Liver (tissue), 9 donors: Measurements from ENCODE around the gene CFAP53. TPM values are rescaled to one million over a fixed set of nuclear protein-coding genes. Genes with fewer than 3 reads are reported as not detected.

Source experiments
- DNase-seq: peaks from one replicate; pipeline ENCODE4 v3.0.0-alpha.2; 2017; ENCODE audit warnings: low spot score
- H3K27ac ChIP-seq, 2 donors: one replicate each; pipeline ENCODE4 v1.7.0; 2013; ENCODE audit warnings: inconsistent platforms in 2 of 2, low read length in 2 of 2, control low read depth in 1 of 2, low read depth in 1 of 2, mild to moderate bottlenecking in 1 of 2
- H3K27me3 ChIP-seq, 4 donors: one replicate each; pipeline versions ENCODE4 v1.6.1 to v1.7.0; 2013; ENCODE audit warnings: low read length in 3 of 4, inconsistent platforms in 1 of 4, mild to moderate bottlenecking in 1 of 4, moderate library complexity in 1 of 4; ENCODE audit not compliant: control insufficient read depth in 4 of 4, insufficient read depth in 4 of 4
- H3K36me3 ChIP-seq, 4 donors: one replicate each; pipeline versions ENCODE4 v1.6.1 to v1.7.0; 2013; ENCODE audit warnings: low read length in 3 of 4, mild to moderate bottlenecking in 3 of 4, low read depth in 1 of 4, moderate library complexity in 1 of 4; ENCODE audit not compliant: control insufficient read depth in 4 of 4, insufficient read depth in 3 of 4
- H3K4me1 ChIP-seq, 4 donors: one replicate each; pipeline versions ENCODE4 v1.6.1 to v1.7.0; 2013; ENCODE audit warnings: low read length in 3 of 4, mild to moderate bottlenecking in 3 of 4, moderate library complexity in 1 of 4; ENCODE audit not compliant: control insufficient read depth in 4 of 4, insufficient read depth in 4 of 4
- H3K4me3 ChIP-seq, 3 donors: one replicate each; pipeline versions ENCODE4 v1.6.1 to v1.7.0; 2013; ENCODE audit warnings: low read length in 3 of 3, control low read depth in 1 of 3, low read depth in 1 of 3, mild to moderate bottlenecking in 1 of 3
- H3K9ac ChIP-seq, 2 donors: one replicate each; pipeline ENCODE4 v1.7.0; 2013; ENCODE audit warnings: low read length in 2 of 2, mild to moderate bottlenecking in 2 of 2, moderate library complexity in 2 of 2, control low read depth in 1 of 2, low read depth in 1 of 2
- H3K9me3 ChIP-seq, 4 donors: one replicate each; pipeline versions ENCODE4 v1.6.1 to v1.7.0; 2013; ENCODE audit warnings: low read length in 3 of 4; ENCODE audit not compliant: control insufficient read depth in 4 of 4
- EGR1 ChIP-seq, 2 donors: IDR thresholded peaks; 2 replicates each; pipeline ENCODE4 v1.6.1; 2016 to 2018; ENCODE audit warnings: antibody characterized with exemption in 2 of 2, low read depth in 2 of 2
- FOXA1 ChIP-seq: IDR thresholded peaks from 2 replicates; pipeline ENCODE4 v1.6.1; 2016; ENCODE audit warnings: antibody characterized with exemption
- FOXA2 ChIP-seq: IDR thresholded peaks from 2 replicates; pipeline ENCODE4 v1.6.1; 2016; ENCODE audit warnings: antibody characterized with exemption
- GABPA ChIP-seq, 2 donors: IDR thresholded peaks in 1 of 2; conservative IDR thresholded peaks in 1 of 2; 2 replicates each; pipeline ENCODE4 v1.6.1; 2016; ENCODE audit warnings: antibody characterized with exemption in 2 of 2, mild to moderate bottlenecking in 1 of 2, moderate library complexity in 1 of 2
- HNF4A ChIP-seq, 2 donors: conservative IDR thresholded peaks; 2 replicates each; pipeline ENCODE4 v1.6.1; 2016; ENCODE audit warnings: antibody characterized with exemption in 2 of 2, mild to moderate bottlenecking in 2 of 2
- HNF4G ChIP-seq: IDR thresholded peaks from 2 replicates; pipeline ENCODE4 v1.6.1; 2016; ENCODE audit warnings: antibody characterized with exemption
- JUND ChIP-seq, 2 donors: IDR thresholded peaks; 2 replicates each; pipeline ENCODE4 v1.6.1; 2016; ENCODE audit warnings: antibody characterized with exemption in 2 of 2
- NR2F2 ChIP-seq: IDR thresholded peaks from 2 replicates; pipeline ENCODE4 v1.6.1; 2016; ENCODE audit warnings: antibody characterized with exemption
- RAD21 ChIP-seq, 2 donors: IDR thresholded peaks; 2 replicates each; pipeline ENCODE4 v1.6.1; 2016; ENCODE audit warnings: antibody characterized with exemption in 2 of 2, mild to moderate bottlenecking in 2 of 2
- RXRA ChIP-seq, 2 donors: IDR thresholded peaks; 2 replicates each; pipeline ENCODE4 v1.6.1; 2017 to 2018; ENCODE audit warnings: antibody characterized with exemption in 2 of 2, mild to moderate bottlenecking in 1 of 2
- SP1 ChIP-seq: IDR thresholded peaks from 2 replicates; pipeline ENCODE4 v1.6.1; 2018; ENCODE audit warnings: antibody characterized with exemption, mild to moderate bottlenecking
- YY1 ChIP-seq: IDR thresholded peaks from 2 replicates; pipeline ENCODE4 v1.6.1; 2016; ENCODE audit warnings: antibody characterized with exemption, mild to moderate bottlenecking
- WGBS: extraction: QIAGEN DNeasy Blood & Tissue Kit; methylation state at CpG from one replicate; pipeline ENCODE4 v1.1.7; 2013; 5-methylcytosine and 5-hydroxymethylcytosine counted together
- polyA plus RNA-seq, 2 donors: library from polyadenylated mRNA; stranded (reverse) in 1 of 2; unstranded in 1 of 2; fragments of 200-250 nt in 1 of 2; fragments of >200 nt in 1 of 2; fragmentation: Nextera tagmentation in 1 of 2; extraction: Ambion mirVana in 1 of 2; gene quantifications; one replicate each; pipeline versions ENCODE4 v1.2.1 to v1.2.3, GENCODE V29; 2013 to 2015
- total RNA-seq, 2 donors: library from RNA; depleted of rRNA; stranded (reverse); fragments of >200 nt; gene quantifications; one replicate each; pipeline ENCODE4 v1.2.3, GENCODE V29; 2014
- TF ChIP-seq, protein P1 (sequence below): fragments of 150-350 bp; IDR thresholded peaks from 2 replicates; pipeline ENCODE4 v1.5.1; 2017; ENCODE audit warnings: improper control_type of control experiment, low read depth, low read length; ENCODE audit not compliant: missing input control
- TF ChIP-seq, protein P2 (sequence below): IDR thresholded peaks from 2 replicates; pipeline ENCODE4 v1.6.1; 2016; ENCODE audit warnings: antibody characterized with exemption, mild to moderate bottlenecking
- TF ChIP-seq, protein P3 (sequence below): IDR thresholded peaks from 2 replicates; pipeline ENCODE4 v1.6.1; 2016; ENCODE audit warnings: antibody characterized with exemption
- TF ChIP-seq, protein P4 (sequence below): IDR thresholded peaks from 2 replicates; pipeline ENCODE4 v1.6.1; 2016; ENCODE audit warnings: antibody characterized with exemption
- TF ChIP-seq, protein P5 (sequence below): IDR thresholded peaks from 2 replicates; pipeline ENCODE4 v1.6.1; 2016; ENCODE audit warnings: antibody characterized with exemption
- donor health status: healthy.
- donor health status: healthy.
- donor health status: healthy.
- donor health status: healthy.
- donor health status: healthy.

Gene CFAP53
- total and polyA plus RNA-seq, 4 donors: 0.05 to 0.14 (median 0.09) TPM

DNA sequence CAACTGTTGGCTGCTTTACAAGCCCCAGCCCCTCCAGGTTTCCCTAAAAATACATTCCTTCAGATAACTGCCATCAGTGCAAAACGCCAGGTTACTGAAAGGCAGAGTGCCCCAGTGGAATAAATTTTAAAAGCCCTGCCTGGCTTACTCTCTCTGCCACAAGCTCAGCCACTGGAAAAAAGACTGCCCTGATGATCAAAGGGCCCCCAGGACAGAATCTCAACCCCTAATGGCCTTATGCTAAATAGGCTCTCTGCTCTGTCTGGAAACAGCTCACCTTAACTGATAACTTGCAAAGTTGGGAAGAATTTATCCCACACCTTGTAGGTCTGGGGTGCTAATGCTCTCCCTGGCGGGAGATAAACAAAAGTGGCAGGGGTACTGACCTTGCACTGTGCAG lies 33.9 kb downstream of the CFAP53 start:
- no peaks in the 10 kb centered on the region for H3K27me3 ChIP-seq
- H3K4me1 ChIP-seq: no peaks in the 10 kb centered on the region
- DNase-seq: no peak
- TF ChIP-seq RXRA (IDR thresholded peaks at IDR 0.05) (no peak), FOXA1 (no peak), HNF4A (conservative IDR thresholded peaks at IDR 0.05) (no peak), YY1 (no peak), SP1 (no peak), GABPA (IDR thresholded peaks at IDR 0.05 in 1 of 2, conservative IDR thresholded peaks at IDR 0.05 in 1 of 2) (no peak), EGR1 (IDR thresholded peaks at IDR 0.05; ENCODE audit: low read depth in 2 of 2) (no peak), NR2F2 (no peak), RAD21 (IDR thresholded peaks at IDR 0.05) (no peak), HNF4G (no peak), FOXA2 (no peak)
- TF ChIP-seq, protein P1, sequence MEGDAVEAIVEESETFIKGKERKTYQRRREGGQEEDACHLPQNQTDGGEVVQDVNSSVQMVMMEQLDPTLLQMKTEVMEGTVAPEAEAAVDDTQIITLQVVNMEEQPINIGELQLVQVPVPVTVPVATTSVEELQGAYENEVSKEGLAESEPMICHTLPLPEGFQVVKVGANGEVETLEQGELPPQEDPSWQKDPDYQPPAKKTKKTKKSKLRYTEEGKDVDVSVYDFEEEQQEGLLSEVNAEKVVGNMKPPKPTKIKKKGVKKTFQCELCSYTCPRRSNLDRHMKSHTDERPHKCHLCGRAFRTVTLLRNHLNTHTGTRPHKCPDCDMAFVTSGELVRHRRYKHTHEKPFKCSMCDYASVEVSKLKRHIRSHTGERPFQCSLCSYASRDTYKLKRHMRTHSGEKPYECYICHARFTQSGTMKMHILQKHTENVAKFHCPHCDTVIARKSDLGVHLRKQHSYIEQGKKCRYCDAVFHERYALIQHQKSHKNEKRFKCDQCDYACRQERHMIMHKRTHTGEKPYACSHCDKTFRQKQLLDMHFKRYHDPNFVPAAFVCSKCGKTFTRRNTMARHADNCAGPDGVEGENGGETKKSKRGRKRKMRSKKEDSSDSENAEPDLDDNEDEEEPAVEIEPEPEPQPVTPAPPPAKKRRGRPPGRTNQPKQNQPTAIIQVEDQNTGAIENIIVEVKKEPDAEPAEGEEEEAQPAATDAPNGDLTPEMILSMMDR: no peak
- TF ChIP-seq, protein P2, sequence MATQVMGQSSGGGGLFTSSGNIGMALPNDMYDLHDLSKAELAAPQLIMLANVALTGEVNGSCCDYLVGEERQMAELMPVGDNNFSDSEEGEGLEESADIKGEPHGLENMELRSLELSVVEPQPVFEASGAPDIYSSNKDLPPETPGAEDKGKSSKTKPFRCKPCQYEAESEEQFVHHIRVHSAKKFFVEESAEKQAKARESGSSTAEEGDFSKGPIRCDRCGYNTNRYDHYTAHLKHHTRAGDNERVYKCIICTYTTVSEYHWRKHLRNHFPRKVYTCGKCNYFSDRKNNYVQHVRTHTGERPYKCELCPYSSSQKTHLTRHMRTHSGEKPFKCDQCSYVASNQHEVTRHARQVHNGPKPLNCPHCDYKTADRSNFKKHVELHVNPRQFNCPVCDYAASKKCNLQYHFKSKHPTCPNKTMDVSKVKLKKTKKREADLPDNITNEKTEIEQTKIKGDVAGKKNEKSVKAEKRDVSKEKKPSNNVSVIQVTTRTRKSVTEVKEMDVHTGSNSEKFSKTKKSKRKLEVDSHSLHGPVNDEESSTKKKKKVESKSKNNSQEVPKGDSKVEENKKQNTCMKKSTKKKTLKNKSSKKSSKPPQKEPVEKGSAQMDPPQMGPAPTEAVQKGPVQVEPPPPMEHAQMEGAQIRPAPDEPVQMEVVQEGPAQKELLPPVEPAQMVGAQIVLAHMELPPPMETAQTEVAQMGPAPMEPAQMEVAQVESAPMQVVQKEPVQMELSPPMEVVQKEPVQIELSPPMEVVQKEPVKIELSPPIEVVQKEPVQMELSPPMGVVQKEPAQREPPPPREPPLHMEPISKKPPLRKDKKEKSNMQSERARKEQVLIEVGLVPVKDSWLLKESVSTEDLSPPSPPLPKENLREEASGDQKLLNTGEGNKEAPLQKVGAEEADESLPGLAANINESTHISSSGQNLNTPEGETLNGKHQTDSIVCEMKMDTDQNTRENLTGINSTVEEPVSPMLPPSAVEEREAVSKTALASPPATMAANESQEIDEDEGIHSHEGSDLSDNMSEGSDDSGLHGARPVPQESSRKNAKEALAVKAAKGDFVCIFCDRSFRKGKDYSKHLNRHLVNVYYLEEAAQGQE: no peak
- TF ChIP-seq, protein P3, sequence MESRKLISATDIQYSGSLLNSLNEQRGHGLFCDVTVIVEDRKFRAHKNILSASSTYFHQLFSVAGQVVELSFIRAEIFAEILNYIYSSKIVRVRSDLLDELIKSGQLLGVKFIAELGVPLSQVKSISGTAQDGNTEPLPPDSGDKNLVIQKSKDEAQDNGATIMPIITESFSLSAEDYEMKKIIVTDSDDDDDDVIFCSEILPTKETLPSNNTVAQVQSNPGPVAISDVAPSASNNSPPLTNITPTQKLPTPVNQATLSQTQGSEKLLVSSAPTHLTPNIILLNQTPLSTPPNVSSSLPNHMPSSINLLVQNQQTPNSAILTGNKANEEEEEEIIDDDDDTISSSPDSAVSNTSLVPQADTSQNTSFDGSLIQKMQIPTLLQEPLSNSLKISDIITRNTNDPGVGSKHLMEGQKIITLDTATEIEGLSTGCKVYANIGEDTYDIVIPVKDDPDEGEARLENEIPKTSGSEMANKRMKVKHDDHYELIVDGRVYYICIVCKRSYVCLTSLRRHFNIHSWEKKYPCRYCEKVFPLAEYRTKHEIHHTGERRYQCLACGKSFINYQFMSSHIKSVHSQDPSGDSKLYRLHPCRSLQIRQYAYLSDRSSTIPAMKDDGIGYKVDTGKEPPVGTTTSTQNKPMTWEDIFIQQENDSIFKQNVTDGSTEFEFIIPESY: no peak
- TF ChIP-seq, protein P4, sequence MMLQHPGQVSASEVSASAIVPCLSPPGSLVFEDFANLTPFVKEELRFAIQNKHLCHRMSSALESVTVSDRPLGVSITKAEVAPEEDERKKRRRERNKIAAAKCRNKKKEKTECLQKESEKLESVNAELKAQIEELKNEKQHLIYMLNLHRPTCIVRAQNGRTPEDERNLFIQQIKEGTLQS: no peak
- no peak overlapping the region for H3K9ac ChIP-seq
- H3K36me3 ChIP-seq: no peaks in the 10 kb centered on the region
- no peaks in the 10 kb centered on the region for H3K9me3 ChIP-seq
- H3K27ac ChIP-seq: no peak overlapping the region
- H3K4me3 ChIP-seq: no peak overlapping the region
- 75% methylated on average over 2 of the region's 2 CpGs for WGBS

DNA sequence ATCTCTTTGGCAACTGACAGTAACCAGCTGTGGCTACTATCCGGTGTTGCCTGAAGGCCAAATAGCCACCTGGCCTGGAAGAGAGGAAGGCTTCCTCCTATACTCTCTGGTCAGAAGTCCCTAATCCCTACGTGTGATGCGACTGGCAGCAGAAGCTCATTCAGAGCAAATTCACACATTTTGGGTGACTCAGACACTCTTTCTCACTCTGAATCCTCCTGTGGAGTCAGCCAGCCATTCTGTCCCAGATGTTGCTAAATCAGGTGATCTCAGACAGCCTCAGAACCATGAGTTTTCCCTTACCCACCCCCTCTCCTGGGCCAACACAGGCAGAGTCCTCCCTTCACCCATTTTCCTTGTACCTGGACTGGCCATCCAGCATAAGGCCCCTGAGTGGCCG lies 34.7 kb downstream of the CFAP53 start:
- Histone ChIP-seq H3K9ac (no peak overlapping the region), H3K27me3 (no peaks in the 10 kb centered on the region), H3K36me3 (no peaks in the 10 kb centered on the region), H3K4me1 (no peaks in the 10 kb centered on the region), H3K27ac (no peak overlapping the region), H3K9me3 (no peaks in the 10 kb centered on the region), H3K4me3 (no peak overlapping the region)
- WGBS: 80% methylated on average over 4 of the region's 4 CpGs
- no peak for TF ChIP-seq YY1
- TF ChIP-seq HNF4G: no peak
- TF ChIP-seq JUND (IDR thresholded peaks at IDR 0.05): no peak
- TF ChIP-seq, protein P2: no peak
- TF ChIP-seq, protein P5, sequence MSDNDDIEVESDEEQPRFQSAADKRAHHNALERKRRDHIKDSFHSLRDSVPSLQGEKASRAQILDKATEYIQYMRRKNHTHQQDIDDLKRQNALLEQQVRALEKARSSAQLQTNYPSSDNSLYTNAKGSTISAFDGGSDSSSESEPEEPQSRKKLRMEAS: no peak
- no peak for TF ChIP-seq HNF4A (conservative IDR thresholded peaks at IDR 0.05)
- no peak for TF ChIP-seq EGR1 (IDR thresholded peaks at IDR 0.05; ENCODE audit: low read depth in 2 of 2)
- DNase-seq: no peak
